ENCODE results near the gene U2AF2. TPM values are rescaled to one million over a fixed set of nuclear protein-coding genes. Genes with fewer than 3 reads are reported as not detected.

The U2AF2 gene
- total and polyA plus RNA-seq, 3 experiments from 2014 or later, result 9.5 to 386 (median 374) TPM

DNA sequence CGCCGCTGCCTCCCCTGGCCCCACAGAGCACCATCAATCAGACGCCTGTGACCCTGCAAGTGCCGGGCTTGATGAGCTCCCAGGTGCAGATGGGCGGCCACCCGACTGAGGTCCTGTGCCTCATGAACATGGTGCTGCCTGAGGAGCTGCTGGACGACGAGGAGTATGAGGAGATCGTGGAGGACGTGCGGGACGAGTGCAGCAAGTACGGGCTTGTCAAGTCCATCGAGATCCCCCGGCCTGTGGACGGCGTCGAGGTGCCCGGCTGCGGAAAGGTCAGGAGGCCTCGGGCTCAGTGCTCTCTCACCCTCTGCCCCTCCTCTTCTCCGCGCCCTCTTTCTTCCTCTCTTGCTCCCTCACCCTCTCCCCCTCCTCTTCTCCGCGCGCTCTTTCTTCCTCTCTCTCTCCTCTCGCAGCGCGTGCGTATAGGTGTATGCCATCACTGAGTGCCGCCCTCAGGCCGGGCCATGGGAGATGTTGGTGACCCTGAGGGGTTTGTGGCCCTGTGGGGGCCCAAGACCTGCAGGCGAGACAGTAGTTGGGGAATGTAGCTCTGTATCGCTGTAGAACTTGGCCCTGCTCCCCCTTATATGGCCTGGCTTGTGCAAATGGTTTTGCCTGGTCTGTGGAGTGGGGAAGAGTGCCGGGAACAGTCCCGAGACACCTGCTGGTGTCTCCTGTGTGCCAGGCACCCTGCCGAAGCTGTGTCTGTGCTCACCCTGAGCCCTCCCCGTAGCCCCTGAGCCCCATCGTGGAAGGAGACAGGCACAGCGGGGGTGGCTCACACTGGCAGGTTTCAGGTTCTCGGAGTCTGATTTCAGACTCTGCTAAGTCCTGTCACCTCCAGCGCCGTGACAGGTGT lies 14.8 kb downstream of the U2AF2 start:
- no peak overlapping the region for H3K4me3 Mint-ChIP-seq
- no peaks in the 10 kb centered on the region for H3K9me3 Mint-ChIP-seq
- Histone ChIP-seq H3K9me3 (ENCODE audit: low read length) (no peaks in the 10 kb centered on the region), H3K4me1 (ENCODE audit: insufficient read depth, low read length) (peaks cover 20% of the 10 kb centered on the region), H3K36me3 (ENCODE audit: insufficient read depth, low read length) (peaks cover 58% of the 10 kb centered on the region), H3K27ac (ENCODE audit: low read depth, low read length) (no peak overlapping the region), H3K27me3 (ENCODE audit: insufficient read depth, low read length, poor library complexity, severe bottlenecking) (no peaks in the 10 kb centered on the region), H3K4me3 (ENCODE audit: low read length) (no peak overlapping the region)
- POLR2A ChIA-PET, result no interaction called here
- no peak for DNase-seq
- peaks cover 0 to 81% (median 8%) of the 10 kb centered on the region in 3 donors for H3K36me3 Mint-ChIP-seq
- peak overlapping the region in 3 of 8 donors; percentile 11 to 50 (median 42) for H3K27ac Mint-ChIP-seq
- H3K4me1 Mint-ChIP-seq, result peaks cover 15 to 70% (median 19%) of the 10 kb centered on the region in 3 donors
- CTCF ChIA-PET, result no interaction called here
- H3K27me3 Mint-ChIP-seq, result peaks cover 0 to 3% of the 10 kb centered on the region in 2 donors

DNA sequence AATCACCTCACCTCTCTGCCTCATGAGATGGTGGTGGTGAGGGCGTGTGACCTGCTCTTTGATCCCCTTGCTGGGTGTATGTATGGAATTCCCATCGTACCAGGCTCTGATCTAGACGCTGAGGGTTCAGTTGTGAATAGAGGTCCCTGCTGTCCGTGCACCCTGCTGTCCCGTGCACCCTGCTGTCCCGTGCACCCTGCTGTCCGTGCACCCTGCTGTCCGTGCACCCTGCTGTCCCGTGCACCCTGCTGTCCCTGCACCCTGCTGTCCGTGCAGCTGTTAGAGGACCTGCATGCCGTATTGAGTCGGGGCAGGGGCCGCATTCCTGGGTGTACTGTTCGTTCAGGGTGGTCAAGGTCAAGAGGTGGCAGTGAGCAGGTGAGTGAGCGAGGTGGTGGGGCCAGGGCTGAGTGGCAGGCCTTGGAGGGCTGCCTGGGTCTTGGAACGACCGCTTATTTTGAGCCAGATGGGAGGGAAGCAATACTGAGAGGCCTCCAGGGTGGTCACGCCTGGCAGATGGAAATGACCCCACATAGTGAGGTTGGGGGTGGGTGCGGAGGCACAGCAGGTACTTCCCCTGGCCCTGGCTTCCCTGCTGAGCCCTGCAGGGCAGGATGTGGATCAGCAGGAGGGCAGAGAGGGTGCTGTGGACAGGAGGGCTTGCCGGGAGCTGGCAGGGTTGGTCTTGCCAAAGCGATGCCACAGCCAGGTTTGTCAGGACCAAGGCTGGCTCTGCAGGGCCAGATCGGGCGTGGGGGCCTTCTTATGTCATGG lies 15.6 kb downstream of the U2AF2 start:
- peaks cover 0 to 3% of the 10 kb centered on the region in 2 donors for H3K27me3 Mint-ChIP-seq

DNA sequence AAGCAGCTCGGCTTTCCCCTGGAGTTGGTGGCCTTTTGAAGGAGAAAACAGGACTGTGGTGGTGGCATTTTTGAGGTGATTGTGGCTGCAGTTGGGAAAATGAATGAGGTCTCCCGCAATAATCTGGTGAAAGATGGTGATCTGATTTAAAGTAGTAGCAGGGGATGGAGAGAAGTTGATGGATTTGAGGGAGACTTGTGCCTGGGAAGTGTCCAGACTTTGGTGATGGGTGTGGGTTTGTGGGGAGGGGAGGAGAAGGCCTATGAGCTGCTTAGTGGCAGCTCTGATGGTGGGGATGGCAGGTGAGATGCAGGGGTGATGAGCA lies 16.2 kb downstream of the U2AF2 start:
- CTCF ChIA-PET, result interaction anchor here (0.9 to 1.9 kb wide), 3 partner anchors 13 to 38 kb away, joined by 3 to 10 read pairs (median 9); no protein-coding TSS in a partner anchor
- Mint-ChIP-seq H3K27me3 (peaks cover 0 to 3% of the 10 kb centered on the region in 2 donors), H3K4me3 (peak overlapping the region in 1 of 7 donors; percentile 20), H3K27ac (peak overlapping the region in 5 of 8 donors; percentile 55 to 90 (median 74)), H3K4me1 (peaks cover 23 to 71% (median 26%) of the 10 kb centered on the region in 3 donors), H3K9me3 (no peaks in the 10 kb centered on the region), H3K36me3 (peaks cover 0 to 78% (median 8%) of the 10 kb centered on the region in 3 donors)
- Histone ChIP-seq H3K27me3 (ENCODE audit: insufficient read depth, low read length, poor library complexity, severe bottlenecking) (no peaks in the 10 kb centered on the region), H3K36me3 (ENCODE audit: insufficient read depth, low read length) (peaks cover 54% of the 10 kb centered on the region), H3K4me3 (ENCODE audit: low read length) (no peak overlapping the region), H3K9me3 (ENCODE audit: low read length) (no peaks in the 10 kb centered on the region), H3K4me1 (ENCODE audit: insufficient read depth, low read length) (peaks cover 25% of the 10 kb centered on the region), H3K27ac (ENCODE audit: low read depth, low read length) (no peak overlapping the region)
- no peak for DNase-seq
- POLR2A ChIA-PET, result interaction anchor here (1.0 kb wide), 1 partner anchor 17 kb away, joined by 3 read pairs; no protein-coding TSS in a partner anchor

More for the DNA sequence above, 15.6 kb downstream of the U2AF2 start:
- Mint-ChIP-seq H3K9me3 (no peaks in the 10 kb centered on the region), H3K4me3 (no peak overlapping the region), H3K36me3 (peaks cover 0 to 78% (median 8%) of the 10 kb centered on the region in 3 donors), H3K4me1 (peaks cover 17 to 69% (median 21%) of the 10 kb centered on the region in 3 donors), H3K27ac (peak overlapping the region in 5 of 8 donors; percentile 55 to 90 (median 74))
- peaks cover 58% of the 10 kb centered on the region for H3K36me3 ChIP-seq (ENCODE audit: insufficient read depth, low read length)
- H3K4me1 ChIP-seq (ENCODE audit: insufficient read depth, low read length), result peaks cover 20% of the 10 kb centered on the region
- H3K9me3 ChIP-seq (ENCODE audit: low read length), result no peaks in the 10 kb centered on the region
- H3K4me3 ChIP-seq (ENCODE audit: low read length), result no peak overlapping the region
- no peak overlapping the region for H3K27ac ChIP-seq (ENCODE audit: low read depth, low read length)
- POLR2A ChIA-PET, result interaction anchor here (1.0 kb wide), 1 partner anchor 16 kb away, joined by 3 read pairs; no protein-coding TSS in a partner anchor
- H3K27me3 ChIP-seq (ENCODE audit: insufficient read depth, low read length, poor library complexity, severe bottlenecking), result no peaks in the 10 kb centered on the region
- CTCF ChIA-PET, result interaction anchor here (0.9 to 1.9 kb wide), 3 partner anchors 13 to 38 kb away, joined by 3 to 10 read pairs (median 9); no protein-coding TSS in a partner anchor
- DNase-seq, result peak in 1 of 5 donors; percentile 58

GRCh38 chr19:55672418-55672817 lies 17.6 kb downstream of the U2AF2 start:
- no peak for DNase-seq
- POLR2A ChIA-PET, result interaction anchor here (0.7 kb wide), 1 partner anchor 23 kb away, joined by 4 read pairs; no protein-coding TSS in a partner anchor
- H3K36me3 Mint-ChIP-seq, result peaks cover 0 to 71% (median 6%) of the 10 kb centered on the region in 3 donors

DNA sequence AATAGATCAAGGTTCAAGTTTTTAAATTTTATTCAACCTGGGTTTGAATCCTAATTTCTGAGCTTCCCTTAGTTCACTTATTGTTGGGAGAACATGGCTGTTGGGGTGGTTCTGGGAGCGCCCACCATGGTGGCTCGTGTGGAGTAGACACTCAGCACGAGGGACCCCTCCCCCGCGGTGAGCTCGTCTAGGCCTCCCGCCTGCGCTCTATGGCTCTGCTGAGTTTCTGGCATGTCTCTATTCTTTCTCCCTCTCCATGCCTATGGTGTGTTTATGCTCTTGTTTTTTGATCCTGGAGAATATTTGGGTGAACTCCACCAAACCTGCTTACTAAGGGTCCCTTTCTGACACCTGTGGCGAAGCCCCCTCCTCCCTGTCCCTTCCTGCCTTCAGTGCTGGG lies 18.6 kb downstream of the U2AF2 start:
- Mint-ChIP-seq H3K4me3 (peak overlapping the region in 6 of 7 donors; percentile 26 to 65 (median 58)), H3K4me1 (peaks cover 44 to 76% (median 47%) of the 10 kb centered on the region in 3 donors), H3K27ac (peak overlapping the region; percentile 80 to 93 (median 88)), H3K9me3 (no peaks in the 10 kb centered on the region), H3K36me3 (peaks cover 0 to 71% (median 11%) of the 10 kb centered on the region in 3 donors), H3K27me3 (peaks cover 0 to 3% of the 10 kb centered on the region in 2 donors)
- H3K36me3 ChIP-seq (ENCODE audit: insufficient read depth, low read length), result peaks cover 31% of the 10 kb centered on the region
- no peak overlapping the region for H3K27ac ChIP-seq (ENCODE audit: low read depth, low read length)
- no peak for DNase-seq
- peaks cover 43% of the 10 kb centered on the region for H3K4me1 ChIP-seq (ENCODE audit: insufficient read depth, low read length)
- H3K9me3 ChIP-seq (ENCODE audit: low read length), result no peaks in the 10 kb centered on the region
- H3K4me3 ChIP-seq (ENCODE audit: low read length), result no peak overlapping the region
- ChIA-PET CTCF (interaction anchor here (0.6 kb wide), 1 partner anchor 205 kb away, joined by 3 read pairs; no protein-coding TSS in a partner anchor), POLR2A (interaction anchor here (0.7 kb wide), 1 partner anchor 477 kb away, joined by 3 read pairs; no protein-coding TSS in a partner anchor)
- no peaks in the 10 kb centered on the region for H3K27me3 ChIP-seq (ENCODE audit: insufficient read depth, low read length, poor library complexity, severe bottlenecking)

More at GRCh38 chr19:55672418-55672817, 17.6 kb downstream of the U2AF2 start:
- Mint-ChIP-seq H3K27ac (peak overlapping the region in 6 of 8 donors; percentile 29 to 90 (median 64)), H3K27me3 (peaks cover 0 to 3% of the 10 kb centered on the region in 2 donors), H3K4me1 (peaks cover 37 to 71% (median 39%) of the 10 kb centered on the region in 3 donors), H3K4me3 (peak overlapping the region in 2 of 7 donors; percentile 36 to 59), H3K9me3 (no peaks in the 10 kb centered on the region)
- no peak overlapping the region for H3K4me3 ChIP-seq (ENCODE audit: low read length)
- CTCF ChIA-PET, result no interaction called here
- no peaks in the 10 kb centered on the region for H3K27me3 ChIP-seq (ENCODE audit: insufficient read depth, low read length, poor library complexity, severe bottlenecking)
- H3K27ac ChIP-seq (ENCODE audit: low read depth, low read length), result no peak overlapping the region
- H3K9me3 ChIP-seq (ENCODE audit: low read length), result no peaks in the 10 kb centered on the region
- H3K36me3 ChIP-seq (ENCODE audit: insufficient read depth, low read length), result peaks cover 39% of the 10 kb centered on the region
- H3K4me1 ChIP-seq (ENCODE audit: insufficient read depth, low read length), result peaks cover 39% of the 10 kb centered on the region

- Mint-ChIP-seq H3K9me3 (no peaks in the 10 kb centered on the region), H3K4me1 (peaks cover 44 to 80% (median 47%) of the 10 kb centered on the region in 3 donors), H3K27me3 (peaks cover 0 to 3% of the 10 kb centered on the region in 2 donors), H3K4me3 (peak overlapping the region in 6 of 7 donors; percentile 26 to 65 (median 58)), H3K36me3 (peaks cover 0 to 74% (median 11%) of the 10 kb centered on the region in 3 donors), H3K27ac (peak overlapping the region in 7 of 8 donors; percentile 82 to 95 (median 89))
- CTCF ChIA-PET, result no interaction called here
- Histone ChIP-seq H3K4me3 (ENCODE audit: low read length) (no peak overlapping the region), H3K9me3 (ENCODE audit: low read length) (no peaks in the 10 kb centered on the region), H3K27me3 (ENCODE audit: insufficient read depth, low read length, poor library complexity, severe bottlenecking) (no peaks in the 10 kb centered on the region), H3K4me1 (ENCODE audit: insufficient read depth, low read length) (peaks cover 43% of the 10 kb centered on the region), H3K36me3 (ENCODE audit: insufficient read depth, low read length) (peaks cover 32% of the 10 kb centered on the region), H3K27ac (ENCODE audit: low read depth, low read length) (no peak overlapping the region)
- POLR2A ChIA-PET, result no interaction called here
- DNase-seq, result no peak
These were observed 19.1 kb downstream of the U2AF2 start for GRCh38 chr19:55673889-55674288.

GRCh38 chr19:55674459-55674840 lies 19.6 kb downstream of the U2AF2 start:
- CTCF ChIA-PET, result no interaction called here
- H3K27me3 Mint-ChIP-seq, result peaks cover 0 to 3% of the 10 kb centered on the region in 2 donors
- H3K9me3 Mint-ChIP-seq, result no peaks in the 10 kb centered on the region
- peaks cover 32% of the 10 kb centered on the region for H3K36me3 ChIP-seq (ENCODE audit: insufficient read depth, low read length)
- H3K9me3 ChIP-seq (ENCODE audit: low read length), result no peaks in the 10 kb centered on the region
- no peak for DNase-seq
- peaks cover 46 to 82% (median 47%) of the 10 kb centered on the region in 3 donors for H3K4me1 Mint-ChIP-seq
- peaks cover 42% of the 10 kb centered on the region for H3K4me1 ChIP-seq (ENCODE audit: insufficient read depth, low read length)
- POLR2A ChIA-PET, result no interaction called here
- no peaks in the 10 kb centered on the region for H3K27me3 ChIP-seq (ENCODE audit: insufficient read depth, low read length, poor library complexity, severe bottlenecking)
- H3K4me3 Mint-ChIP-seq, result peak overlapping the region; percentile 15 to 97 (median 66)
- peak overlapping the region; percentile 85 for H3K27ac ChIP-seq (ENCODE audit: low read depth, low read length)
- H3K27ac Mint-ChIP-seq, result peak overlapping the region; percentile 86 to 97 (median 92)
- peak overlapping the region; percentile 28 for H3K4me3 ChIP-seq (ENCODE audit: low read length)
- peaks cover 0 to 74% (median 11%) of the 10 kb centered on the region in 3 donors for H3K36me3 Mint-ChIP-seq

Data from CD8-positive, alpha-beta memory T cell (primary cell).